HG03045 (cell line): ENCODE data around the gene EVI2A.

ENCODE experiments used
- ATAC-seq: cut with Tn5 transposase; IDR thresholded peaks from one replicate; pipeline ENCODE4 v1.9.1; 2021; ENCODE audit warnings: mild to moderate bottlenecking, moderate library complexity; ENCODE audit not compliant: unreplicated experiment

EVI2A gene

DNA sequence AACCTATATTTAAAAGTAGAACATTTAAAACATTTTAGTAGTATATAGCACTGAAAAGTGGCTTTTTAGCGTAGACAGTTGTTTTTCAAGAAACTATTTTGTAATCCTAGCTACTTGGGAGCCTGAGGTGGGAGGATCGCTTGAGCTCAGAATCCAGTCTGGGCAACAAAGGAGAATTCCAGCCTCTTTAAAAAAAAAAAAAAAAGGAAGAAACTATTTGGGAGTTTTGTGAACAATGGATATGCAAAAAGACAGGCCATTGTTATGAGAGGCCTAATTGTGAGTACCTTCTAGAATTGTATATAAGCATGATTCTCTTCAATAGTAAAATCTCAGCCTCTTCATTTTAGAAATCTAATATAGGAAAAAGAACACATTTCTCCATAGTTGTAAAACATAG, 42.0 kb downstream of the EVI2A start:
- no peak for ATAC-seq

DNA sequence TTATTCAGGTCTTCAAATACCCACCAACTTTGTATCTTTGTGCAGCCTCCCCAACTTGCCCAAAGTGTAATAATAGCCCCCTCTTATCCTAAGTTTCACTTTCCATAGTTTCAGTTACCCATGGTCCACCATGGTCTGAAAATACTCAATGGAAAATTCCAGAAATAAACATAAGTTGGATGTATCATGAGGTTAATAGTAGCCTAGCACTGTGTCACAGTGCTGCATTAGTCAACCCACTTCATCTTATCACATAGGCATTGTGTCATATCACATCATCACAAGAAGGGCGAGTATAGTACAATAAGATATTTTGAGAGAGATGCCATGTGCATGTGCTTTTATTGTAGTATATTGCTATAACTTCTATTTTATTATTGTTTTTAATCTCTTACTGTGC, 46.3 kb downstream of the EVI2A start:
- no peak for ATAC-seq

DNA sequence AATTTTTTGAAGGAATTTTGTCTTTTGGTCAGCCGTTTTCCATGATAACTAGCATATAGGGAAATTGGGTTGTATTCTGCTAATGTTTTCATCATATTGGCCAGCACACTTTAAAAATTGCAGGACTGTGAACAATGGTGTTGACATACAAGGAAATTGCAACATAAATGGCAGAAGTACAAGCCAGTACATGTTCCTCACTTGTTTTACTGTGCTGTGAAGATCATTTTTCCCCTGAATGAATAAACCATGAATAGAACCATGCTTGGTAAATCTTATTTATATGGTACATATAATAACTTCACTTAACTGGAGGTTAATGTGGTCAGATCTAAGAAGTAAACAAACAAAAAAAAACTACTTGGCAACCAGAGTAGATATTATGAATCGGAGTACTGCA, 47.2 kb downstream of the EVI2A start:
- no peak for ATAC-seq

DNA sequence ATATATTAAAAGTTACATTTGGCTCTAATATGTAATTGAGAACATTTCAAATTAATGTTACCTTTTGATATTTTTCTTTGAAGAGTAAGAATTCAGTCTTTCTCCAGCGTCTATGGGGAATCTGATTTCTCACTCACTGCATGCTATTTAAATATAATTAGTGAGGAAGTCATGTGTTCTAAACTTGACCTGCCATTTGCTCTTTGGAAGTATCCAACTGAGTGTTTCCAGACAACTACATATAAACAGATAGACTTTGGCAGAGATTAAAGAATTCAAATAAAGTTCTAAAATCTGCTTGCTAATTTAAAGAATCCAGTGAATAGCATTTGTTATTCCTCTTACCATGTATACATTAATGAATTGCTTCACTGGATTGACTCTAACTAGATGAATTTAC, 47.9 kb downstream of the EVI2A start:
- ATAC-seq, result no peak

DNA sequence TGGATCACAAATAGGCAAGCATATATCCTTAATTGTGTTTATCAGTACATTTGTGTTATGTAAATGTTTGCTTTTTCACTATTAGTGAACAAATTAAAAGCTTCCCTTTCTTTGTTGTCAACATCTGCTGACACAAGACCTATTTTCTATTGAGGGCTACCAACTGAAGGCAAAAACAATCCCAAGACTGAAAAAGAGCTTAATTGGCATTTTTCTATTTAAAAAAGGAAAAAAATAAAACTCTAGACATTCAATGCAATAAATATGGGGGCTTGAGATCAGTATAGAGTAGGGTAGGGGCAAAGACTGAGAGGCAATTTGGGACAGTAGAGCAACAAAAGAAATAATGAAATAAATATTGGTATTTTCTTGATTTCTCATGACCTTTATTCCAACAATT, 48.6 kb downstream of the EVI2A start:
- no peak for ATAC-seq

DNA sequence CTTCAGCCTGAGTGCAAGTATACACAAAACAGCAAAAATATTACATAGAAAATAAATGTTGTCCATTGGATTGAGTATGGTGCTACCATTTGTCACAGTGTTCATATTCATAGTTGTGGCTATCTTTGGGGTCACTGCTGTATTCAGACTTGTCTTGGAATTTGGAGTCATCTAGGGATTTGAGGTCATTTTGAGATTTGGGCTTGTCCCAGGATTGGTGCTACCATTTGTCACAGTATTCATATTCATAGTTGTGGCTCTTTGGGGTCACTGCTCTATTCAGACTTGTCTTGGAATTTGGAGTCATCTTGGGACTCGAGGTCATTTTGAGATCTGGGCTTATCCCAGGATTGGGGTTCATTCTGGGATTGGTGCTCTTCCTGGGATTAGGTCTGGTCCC, 49.2 kb downstream of the EVI2A start:
- no peak for ATAC-seq

DNA sequence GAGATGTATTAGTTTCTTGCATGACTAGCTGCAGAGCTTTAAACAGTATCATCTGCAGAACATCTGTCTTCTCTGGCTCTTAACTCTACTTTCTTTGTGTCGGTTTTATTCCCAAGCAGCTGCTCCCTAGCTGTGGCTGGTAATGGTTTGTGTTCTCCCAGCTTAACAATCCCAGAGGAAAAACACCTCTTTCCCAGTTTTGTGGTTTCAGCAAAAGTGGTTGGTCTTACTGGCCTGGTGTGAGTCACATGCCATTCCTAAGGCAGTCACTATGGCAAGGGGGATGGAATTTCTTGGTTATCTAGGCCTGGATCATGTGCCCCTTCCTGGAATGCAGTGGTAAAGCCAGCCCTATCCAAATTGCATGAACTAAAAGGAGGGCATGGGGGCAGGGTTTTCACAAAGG, 51.8 kb downstream of the EVI2A start:
- no peak for ATAC-seq

DNA sequence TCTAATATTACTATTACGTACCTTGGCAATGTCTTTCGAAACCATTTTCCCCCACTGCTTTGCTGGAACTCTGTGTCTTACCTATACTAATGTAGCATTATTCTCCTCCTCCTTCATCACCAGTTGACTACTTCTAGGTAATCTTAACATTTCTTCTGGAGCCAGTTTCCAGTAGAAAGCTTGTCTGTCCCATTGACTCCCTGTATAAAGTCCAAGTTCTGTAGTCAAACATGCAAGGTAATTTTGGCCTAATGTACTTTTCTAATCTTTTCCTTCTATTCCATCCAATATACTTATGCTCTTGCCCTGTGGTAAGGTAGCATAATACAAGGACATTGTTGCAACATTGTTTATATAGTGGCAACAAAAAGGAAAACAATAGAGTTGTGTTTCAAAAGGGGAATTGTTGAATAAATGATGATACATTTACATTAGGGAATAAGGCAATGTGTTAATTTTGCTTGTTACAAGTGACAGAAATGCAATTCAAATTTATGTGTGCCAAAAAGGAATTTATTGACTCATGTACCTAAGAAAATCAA, 52.3 kb downstream of the EVI2A start:
- ATAC-seq, result no peak
